HG03045 (cell line): ENCODE results near the gene MED13L.

Experiments
- ATAC-seq: cut with Tn5 transposase; IDR thresholded peaks from one replicate; pipeline ENCODE4 v1.9.1; 2021; ENCODE audit warnings: mild to moderate bottlenecking, moderate library complexity; ENCODE audit not compliant: unreplicated experiment

MED13L gene

GRCh38 chr12:116066381-116067230 is 210.9 kb downstream of the MED13L start:
- no peak for ATAC-seq

- no peak for ATAC-seq
These were observed 211.9 kb downstream of the MED13L start for GRCh38 chr12:116065606-116066005.

- ATAC-seq: no peak
These were observed 213.0 kb downstream of the MED13L start for GRCh38 chr12:116064493-116064892.

- no peak for ATAC-seq
These were observed 214.8 kb downstream of the MED13L start for GRCh38 chr12:116062698-116063097.

- ATAC-seq: peak; percentile 62
These were observed 216.7 kb downstream of the MED13L start for GRCh38 chr12:116060764-116061163.

- no peak for ATAC-seq
These were observed 217.6 kb downstream of the MED13L start for GRCh38 chr12:116059904-116060303.

GRCh38 chr12:116058574-116058973 is 218.9 kb downstream of the MED13L start:
- no peak for ATAC-seq

- ATAC-seq: no peak
These were observed 220.1 kb downstream of the MED13L start for GRCh38 chr12:116057356-116057755.

- ATAC-seq: no peak
These were observed 221.4 kb downstream of the MED13L start for GRCh38 chr12:116055895-116056607.

GRCh38 chr12:116054280-116054679 is 223.2 kb downstream of the MED13L start:
- no peak for ATAC-seq

- ATAC-seq: no peak
These were observed 223.9 kb downstream of the MED13L start for GRCh38 chr12:116053479-116054200.

- ATAC-seq: no peak
These were observed 227.2 kb downstream of the MED13L start for GRCh38 chr12:116050275-116050674.

GRCh38 chr12:116048879-116049278 is 228.6 kb downstream of the MED13L start:
- no peak for ATAC-seq

- no peak for ATAC-seq
These were observed 231.5 kb downstream of the MED13L start for GRCh38 chr12:116046039-116046438.

GRCh38 chr12:116045150-116045549 is 232.3 kb downstream of the MED13L start:
- ATAC-seq: no peak

GRCh38 chr12:116043659-116044535 is 233.6 kb downstream of the MED13L start:
- ATAC-seq: no peak

- no peak for ATAC-seq
These were observed 237.1 kb downstream of the MED13L start for GRCh38 chr12:116040402-116040801.

- no peak for ATAC-seq
These were observed 238.4 kb downstream of the MED13L start for GRCh38 chr12:116039081-116039480.

- no peak for ATAC-seq
These were observed 239.3 kb downstream of the MED13L start for GRCh38 chr12:116037941-116038837.
